Prostate gland (tissue), 2 donors: ENCODE measurements around the gene TJP1.

Source experiments
- POLR2A ChIP-seq: fragments of 450-650 bp; IDR thresholded peaks from one replicate; pipeline ENCODE4 v1.6.1; 2016; ENCODE audit warnings: antibody characterized with exemption, mild to moderate bottlenecking
- POLR2AphosphoS5 ChIP-seq: sonication (generic); formaldehyde crosslinking; IDR thresholded peaks from one replicate; pipeline ENCODE4 v1.6.1; 2017; ENCODE audit warnings: antibody characterized with exemption
- TF ChIP-seq, protein P1 (sequence below), 4 experiments: fragments of 200-600 bp in 2 of 4; fragments of 450-650 bp in 2 of 4; sonication (generic) in 2 of 4; IDR thresholded peaks; 1 replicate in 3 of 4; 2 replicates in 1 of 4; pipeline ENCODE4 v1.5.1; 2016 to 2019; ENCODE audit warnings: antibody characterized with exemption in 4 of 4, mild to moderate bottlenecking in 2 of 4, moderate library complexity in 2 of 4

GRCh38 chr15:29802411-29802810 lies 19.9 kb downstream of the TJP1 start:
- TF ChIP-seq, protein P1, sequence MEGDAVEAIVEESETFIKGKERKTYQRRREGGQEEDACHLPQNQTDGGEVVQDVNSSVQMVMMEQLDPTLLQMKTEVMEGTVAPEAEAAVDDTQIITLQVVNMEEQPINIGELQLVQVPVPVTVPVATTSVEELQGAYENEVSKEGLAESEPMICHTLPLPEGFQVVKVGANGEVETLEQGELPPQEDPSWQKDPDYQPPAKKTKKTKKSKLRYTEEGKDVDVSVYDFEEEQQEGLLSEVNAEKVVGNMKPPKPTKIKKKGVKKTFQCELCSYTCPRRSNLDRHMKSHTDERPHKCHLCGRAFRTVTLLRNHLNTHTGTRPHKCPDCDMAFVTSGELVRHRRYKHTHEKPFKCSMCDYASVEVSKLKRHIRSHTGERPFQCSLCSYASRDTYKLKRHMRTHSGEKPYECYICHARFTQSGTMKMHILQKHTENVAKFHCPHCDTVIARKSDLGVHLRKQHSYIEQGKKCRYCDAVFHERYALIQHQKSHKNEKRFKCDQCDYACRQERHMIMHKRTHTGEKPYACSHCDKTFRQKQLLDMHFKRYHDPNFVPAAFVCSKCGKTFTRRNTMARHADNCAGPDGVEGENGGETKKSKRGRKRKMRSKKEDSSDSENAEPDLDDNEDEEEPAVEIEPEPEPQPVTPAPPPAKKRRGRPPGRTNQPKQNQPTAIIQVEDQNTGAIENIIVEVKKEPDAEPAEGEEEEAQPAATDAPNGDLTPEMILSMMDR (IDR thresholded peaks at IDR 0.05): no peak
- no peak for TF ChIP-seq POLR2AphosphoS5
- no peak for TF ChIP-seq POLR2A
